Astrocyte of the cerebellum (primary cell): ENCODE data around the gene ITPR2.

Source experiments
- DNase-seq: peaks from one replicate; pipeline ENCODE4 v3.0.0-alpha.2; 2011; ENCODE audit warnings: low read depth
- H3K4me3 ChIP-seq: 2 replicates; pipeline ENCODE4 v1.5.1; 2011; ENCODE audit warnings: mild to moderate bottlenecking, low read depth, low read length, moderate library complexity
- in situ Hi-C: cut with HindIII; loops from 2 replicates; pipeline ENCODE4 v1.10.0; 2017; ENCODE audit warnings: low sequenced_read_pairs
- TF ChIP-seq, protein P1 (sequence below): IDR thresholded peaks from 2 replicates; pipeline ENCODE4 v1.5.1; 2012; ENCODE audit warnings: low read length, low read depth, moderate library complexity, mild to moderate bottlenecking; ENCODE audit errors: missing control alignments

ITPR2 gene

DNA sequence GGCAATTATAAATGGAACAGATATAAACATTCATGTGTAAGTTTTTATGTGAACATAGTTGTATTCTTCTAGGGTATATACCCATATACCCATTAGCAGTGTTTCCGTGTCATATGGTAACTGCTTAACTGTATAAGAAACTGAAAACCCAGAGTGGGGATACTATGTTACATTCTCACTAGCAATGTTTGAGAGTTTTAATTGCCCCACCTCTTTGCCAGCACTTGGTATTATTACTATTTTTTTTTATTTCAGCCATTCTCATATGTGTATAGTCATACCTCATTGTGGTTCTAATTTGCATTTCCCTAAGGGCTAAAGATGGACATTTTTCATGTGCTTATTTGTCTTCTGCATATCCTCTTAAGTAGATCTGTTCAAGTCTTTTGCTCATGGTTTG lies 28.7 kb upstream of the ITPR2 start:
- TF ChIP-seq, protein P1, sequence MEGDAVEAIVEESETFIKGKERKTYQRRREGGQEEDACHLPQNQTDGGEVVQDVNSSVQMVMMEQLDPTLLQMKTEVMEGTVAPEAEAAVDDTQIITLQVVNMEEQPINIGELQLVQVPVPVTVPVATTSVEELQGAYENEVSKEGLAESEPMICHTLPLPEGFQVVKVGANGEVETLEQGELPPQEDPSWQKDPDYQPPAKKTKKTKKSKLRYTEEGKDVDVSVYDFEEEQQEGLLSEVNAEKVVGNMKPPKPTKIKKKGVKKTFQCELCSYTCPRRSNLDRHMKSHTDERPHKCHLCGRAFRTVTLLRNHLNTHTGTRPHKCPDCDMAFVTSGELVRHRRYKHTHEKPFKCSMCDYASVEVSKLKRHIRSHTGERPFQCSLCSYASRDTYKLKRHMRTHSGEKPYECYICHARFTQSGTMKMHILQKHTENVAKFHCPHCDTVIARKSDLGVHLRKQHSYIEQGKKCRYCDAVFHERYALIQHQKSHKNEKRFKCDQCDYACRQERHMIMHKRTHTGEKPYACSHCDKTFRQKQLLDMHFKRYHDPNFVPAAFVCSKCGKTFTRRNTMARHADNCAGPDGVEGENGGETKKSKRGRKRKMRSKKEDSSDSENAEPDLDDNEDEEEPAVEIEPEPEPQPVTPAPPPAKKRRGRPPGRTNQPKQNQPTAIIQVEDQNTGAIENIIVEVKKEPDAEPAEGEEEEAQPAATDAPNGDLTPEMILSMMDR, result no peak
- H3K4me3 ChIP-seq, result no peak overlapping the region
- in situ Hi-C loops, result no loop called here
- no peak for DNase-seq

- in situ Hi-C loops, result no loop called here
- no peak for DNase-seq
These were observed 24.6 kb upstream of the ITPR2 start for GRCh38 chr12:26857465-26858176.

DNA sequence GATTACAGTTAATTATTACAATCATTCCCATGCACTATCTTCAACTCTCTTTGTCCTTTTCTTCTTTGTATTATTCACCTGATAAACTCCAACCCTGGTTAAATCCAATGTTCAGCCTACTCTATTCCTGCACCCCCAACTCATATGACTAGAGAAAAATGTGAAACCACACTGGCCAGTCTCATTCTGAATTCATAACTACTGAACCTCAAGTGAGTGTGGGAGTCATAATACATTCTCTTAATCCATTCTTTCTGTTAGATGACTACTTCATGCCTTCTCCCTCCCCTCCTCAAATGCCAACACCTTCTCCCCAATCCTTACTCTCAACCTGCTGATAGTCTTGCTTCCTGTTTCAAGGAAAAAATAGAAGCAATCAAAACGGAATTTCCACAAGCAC lies 22.3 kb upstream of the ITPR2 start:
- in situ Hi-C loops, result no loop called here
- no peak for DNase-seq
- no peak overlapping the region for H3K4me3 ChIP-seq
- TF ChIP-seq, protein P1, result no peak

More at GRCh38 chr12:26857465-26858176, 24.6 kb upstream of the ITPR2 start:
- no peak overlapping the region for H3K4me3 ChIP-seq
- TF ChIP-seq, protein P1, result no peak

- DNase-seq, result no peak
- in situ Hi-C loops, result no loop called here
- no peak overlapping the region for H3K4me3 ChIP-seq
- TF ChIP-seq, protein P1, result no peak
These were observed 21.0 kb upstream of the ITPR2 start for GRCh38 chr12:26854031-26854390.

DNA sequence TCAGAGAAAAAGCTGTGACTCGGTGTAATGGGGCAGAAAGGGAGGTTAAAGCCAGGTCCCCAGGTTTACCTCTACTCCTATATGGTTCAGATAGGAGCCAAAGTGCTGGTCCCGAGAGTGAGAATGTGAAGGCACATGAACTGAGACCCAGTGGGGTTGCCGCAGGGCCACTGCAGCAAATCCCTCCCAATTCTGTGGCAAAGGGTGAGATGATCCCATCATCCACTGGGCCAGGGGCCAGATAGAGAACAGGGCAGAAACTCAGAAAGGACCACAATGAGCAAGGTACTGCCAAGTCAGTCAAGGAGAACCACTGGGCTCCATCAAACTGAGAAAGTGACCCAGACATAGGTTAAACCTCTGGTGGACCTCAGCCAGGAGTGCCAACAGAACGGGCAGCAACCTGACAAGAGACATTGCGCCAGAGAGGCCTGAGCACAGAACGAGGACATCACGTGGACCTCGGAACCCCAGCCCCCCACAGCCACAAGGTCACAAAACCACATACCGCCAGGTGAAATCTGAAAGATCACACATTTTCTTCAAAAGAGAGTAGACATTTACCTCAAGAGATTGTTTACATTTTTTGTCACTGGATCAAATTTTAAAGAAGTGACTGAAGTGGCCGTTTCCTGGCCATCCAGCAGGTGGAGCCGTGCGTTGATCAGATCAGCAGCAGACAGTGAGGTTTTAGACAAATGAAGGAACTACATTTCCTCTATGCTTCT lies 20.5 kb upstream of the ITPR2 start:
- no peak for DNase-seq
- in situ Hi-C loops, result no loop called here
- H3K4me3 ChIP-seq, result no peak overlapping the region
- TF ChIP-seq, protein P1, result peak; percentile 93

DNA sequence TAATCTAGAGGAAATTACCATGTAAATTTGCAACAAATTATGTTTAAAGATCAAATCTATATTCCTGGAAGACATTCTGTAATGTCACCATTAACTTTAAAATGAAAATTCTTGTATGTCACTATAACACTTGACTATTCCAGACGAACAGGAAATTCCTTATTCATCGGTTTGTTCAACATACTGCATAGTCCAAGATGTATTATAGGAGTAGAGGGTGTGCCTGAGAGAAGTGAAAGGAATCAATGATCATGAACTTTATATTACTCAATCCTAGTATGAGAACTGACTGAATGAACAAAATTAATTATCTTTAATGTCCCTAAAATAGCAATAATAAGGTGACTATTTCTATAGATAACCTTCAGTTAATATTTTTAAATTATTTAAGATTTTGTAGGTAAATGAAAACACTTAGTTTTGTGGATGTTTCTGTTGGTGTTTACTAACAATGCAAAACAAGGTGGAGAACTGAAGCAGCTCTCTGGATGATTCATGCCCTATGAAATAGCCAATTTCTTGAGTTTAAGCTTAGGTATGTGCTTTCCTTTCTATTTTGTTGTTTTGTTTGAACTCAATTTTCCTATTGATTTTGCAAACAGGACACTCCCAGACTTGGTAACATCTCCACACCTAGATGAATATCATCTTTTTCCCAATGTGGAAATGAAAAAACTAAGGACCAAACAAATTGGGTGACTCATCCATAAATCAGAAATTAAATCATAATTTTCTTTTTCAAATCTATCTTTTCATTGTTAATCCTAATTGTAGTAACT lies 18.2 kb upstream of the ITPR2 start:
- no peak for DNase-seq
- TF ChIP-seq, protein P1, result no peak
- no peak overlapping the region for H3K4me3 ChIP-seq
- in situ Hi-C loops, result no loop called here
